Activated CD8-positive, alpha-beta memory T cell treated with anti-CD3 and anti-CD28 coated beads, Interleukin-2, amount 10 ng/mL, durations not matched to agents 7 days and 5 days (primary cell): ENCODE measurements around the gene LAMB1. TPM values are rescaled to one million over a fixed set of nuclear protein-coding genes. Genes with fewer than 3 reads are reported as not detected.

Experiments used
- ATAC-seq: fragments of 150-1000 bp; cut with Tn5 transposase; one replicate; pipeline ENCODE4 v1.10.0; 2021; ENCODE audit warnings: moderate library complexity
- CTCF ChIA-PET: fragments of 350-600 bp; sonication (Branson Sonifier 250); formaldehyde crosslinking; loops from one replicate; lab custom pipeline; 2021; ENCODE audit warnings: antibody characterized with exemption; lab: Charles Lee
- DNase-seq: peaks from one replicate; pipeline ENCODE4 v3.0.0-alpha.2; 2020
- H3K27ac Mint-ChIP-seq: one replicate; pipeline ENCODE4 v1.8.0; 2021; ENCODE audit warnings: mild to moderate bottlenecking, mixed read lengths
- H3K27me3 Mint-ChIP-seq: one replicate; pipeline ENCODE4 v1.8.0; 2021; ENCODE audit warnings: mixed read lengths
- H3K36me3 Mint-ChIP-seq: one replicate; pipeline ENCODE4 v1.8.0; 2021; ENCODE audit warnings: mild to moderate bottlenecking, mixed read lengths
- H3K4me1 Mint-ChIP-seq: one replicate; pipeline ENCODE4 v1.8.0; 2021; ENCODE audit warnings: mixed read lengths
- H3K4me3 Mint-ChIP-seq: one replicate; pipeline ENCODE4 v1.8.0; 2021; ENCODE audit warnings: mild to moderate bottlenecking, moderate library complexity, mixed read lengths
- H3K9me3 Mint-ChIP-seq: one replicate; pipeline ENCODE4 v1.8.0; 2022; ENCODE audit warnings: low read depth, mixed read lengths
- total RNA-seq, 2 experiments: library from RNA; stranded (reverse); gene quantifications; one replicate each; pipeline ENCODE4 v1.2.3, GENCODE V29; 2021

Gene LAMB1
- total RNA-seq, 2 experiments from 2014 or later = not detected

DNA sequence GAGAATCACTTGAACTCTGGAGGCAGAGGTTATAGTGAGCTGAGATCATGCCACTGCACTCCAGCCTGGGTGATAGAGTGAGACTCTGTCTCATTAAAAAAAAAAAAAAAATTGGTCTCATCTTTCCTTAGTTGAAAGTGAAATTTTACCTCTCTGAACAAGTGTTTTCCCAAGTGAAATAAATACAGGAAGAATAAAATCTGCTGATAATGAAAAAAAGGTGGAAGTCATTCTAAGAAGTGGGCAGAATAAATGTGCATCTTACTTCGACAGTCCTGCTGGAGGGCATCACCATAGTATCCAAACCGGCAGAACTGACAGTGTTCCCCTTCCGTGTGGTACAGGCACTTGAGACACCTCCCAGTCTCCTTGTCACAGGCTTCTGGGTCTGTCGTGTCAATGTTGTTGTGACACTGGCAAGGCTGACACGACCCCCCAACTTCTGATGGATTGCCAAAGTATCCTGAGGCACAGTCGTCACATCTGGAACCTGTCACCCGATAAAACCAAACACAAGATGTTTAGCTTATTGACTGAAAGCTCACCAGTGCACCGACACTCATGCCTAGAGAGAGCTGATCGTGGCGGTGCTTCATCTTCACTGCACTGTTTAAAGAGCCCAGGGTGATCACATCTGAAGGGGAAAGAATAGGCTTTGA, 49.6 kb downstream of the LAMB1 start:
- CTCF ChIA-PET = no interaction called here

DNA sequence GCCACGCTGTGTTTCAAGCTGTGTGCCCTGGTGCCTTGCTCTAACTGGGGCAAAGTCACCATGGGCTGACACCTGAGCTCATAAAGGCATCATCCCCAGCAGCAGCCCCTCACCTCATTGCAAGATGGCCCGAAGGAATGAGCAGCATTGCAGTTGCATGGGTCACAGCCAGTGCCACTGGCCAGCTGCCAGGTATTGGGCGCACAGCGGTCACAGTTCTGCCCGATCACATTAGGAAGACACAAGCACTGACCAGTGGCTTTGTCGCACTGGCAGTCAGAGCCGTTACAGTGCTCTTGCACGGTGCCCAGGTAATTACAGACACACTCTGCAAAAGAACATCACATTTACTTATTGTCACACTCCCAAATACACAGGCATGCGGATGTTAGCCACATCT, 51.1 kb downstream of the LAMB1 start:
- H3K4me3 Mint-ChIP-seq = no peak overlapping the region
- CTCF ChIA-PET = no interaction called here
- ATAC-seq = no peak
- no peak overlapping the region for H3K27ac Mint-ChIP-seq
- H3K9me3 Mint-ChIP-seq = no peaks in the 10 kb centered on the region
- H3K27me3 Mint-ChIP-seq = peaks cover 19% of the 10 kb centered on the region
- no peaks in the 10 kb centered on the region for H3K4me1 Mint-ChIP-seq
- no peak for DNase-seq
- no peaks in the 10 kb centered on the region for H3K36me3 Mint-ChIP-seq

More for the DNA sequence above, 49.6 kb downstream of the LAMB1 start:
- no peak for DNase-seq
- ATAC-seq = no peak
- Mint-ChIP-seq H3K9me3 (no peaks in the 10 kb centered on the region), H3K4me1 (no peaks in the 10 kb centered on the region), H3K27me3 (peaks cover 27% of the 10 kb centered on the region), H3K36me3 (no peaks in the 10 kb centered on the region), H3K27ac (no peak overlapping the region), H3K4me3 (no peak overlapping the region)

DNA sequence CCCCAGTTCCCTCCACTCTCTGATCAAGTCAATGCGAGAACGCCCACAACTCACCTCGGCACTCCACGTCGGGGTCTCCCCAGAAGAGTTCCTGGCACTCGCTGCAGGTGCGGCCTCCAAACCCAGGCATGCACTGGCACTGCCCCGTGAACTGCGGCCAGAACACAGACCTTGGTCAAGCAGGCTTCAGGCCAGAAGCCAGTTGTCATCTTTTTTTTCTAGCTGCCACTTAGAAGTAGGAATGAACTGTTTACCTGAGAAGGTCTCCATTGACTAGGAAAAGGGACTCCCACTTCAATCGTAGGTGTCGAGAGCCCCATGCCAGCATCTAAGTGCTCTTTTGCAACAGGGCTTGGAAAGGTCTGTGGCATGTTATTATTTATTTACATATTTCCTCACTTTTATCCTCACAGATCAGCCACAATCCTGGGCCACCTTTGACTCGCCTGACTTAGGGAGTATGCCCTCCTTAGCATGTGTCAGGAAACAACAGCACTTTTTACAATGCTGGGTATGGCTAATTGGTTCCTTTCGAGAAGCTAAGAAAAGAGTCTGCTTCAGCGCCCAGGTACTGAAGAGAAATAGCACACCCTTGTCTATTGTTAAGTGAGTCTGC, 51.7 kb downstream of the LAMB1 start:
- DNase-seq (no peak), ATAC-seq (no peak)
- no peaks in the 10 kb centered on the region for H3K36me3 Mint-ChIP-seq
- H3K4me3 Mint-ChIP-seq = no peak overlapping the region
- H3K9me3 Mint-ChIP-seq = no peaks in the 10 kb centered on the region
- H3K27ac Mint-ChIP-seq = no peak overlapping the region
- no peaks in the 10 kb centered on the region for H3K4me1 Mint-ChIP-seq
- CTCF ChIA-PET = no interaction called here
- peaks cover 15% of the 10 kb centered on the region for H3K27me3 Mint-ChIP-seq

DNA sequence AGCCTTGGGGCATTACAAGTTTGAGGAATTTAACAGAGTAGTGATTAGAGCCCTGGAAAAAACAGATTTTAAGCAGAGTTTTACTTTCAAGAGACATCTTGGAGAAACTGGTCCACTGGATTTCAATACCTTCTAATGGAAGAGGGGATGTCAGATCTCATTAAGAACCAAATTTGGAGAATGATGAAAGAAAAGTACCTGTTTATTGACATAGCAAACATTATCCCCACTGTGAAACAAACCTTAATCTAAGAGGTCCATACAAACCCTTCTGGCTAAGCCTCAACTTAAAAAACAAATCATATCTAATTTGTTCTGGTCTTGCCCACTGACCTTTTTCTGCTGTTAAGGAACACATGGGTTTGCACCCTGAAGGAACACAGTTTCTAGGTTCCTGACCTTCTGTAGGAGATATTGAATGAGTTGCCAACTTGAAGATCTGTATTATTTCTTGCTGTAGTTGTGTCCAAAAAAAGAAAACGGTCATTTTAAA, 53.5 kb downstream of the LAMB1 start:
- CTCF ChIA-PET = no interaction called here
- H3K36me3 Mint-ChIP-seq = no peaks in the 10 kb centered on the region
- H3K27ac Mint-ChIP-seq = no peak overlapping the region
- no peak for ATAC-seq
- H3K27me3 Mint-ChIP-seq = peaks cover 11% of the 10 kb centered on the region
- H3K9me3 Mint-ChIP-seq = no peaks in the 10 kb centered on the region
- H3K4me3 Mint-ChIP-seq = no peak overlapping the region
- no peak for DNase-seq
- no peaks in the 10 kb centered on the region for H3K4me1 Mint-ChIP-seq

DNA sequence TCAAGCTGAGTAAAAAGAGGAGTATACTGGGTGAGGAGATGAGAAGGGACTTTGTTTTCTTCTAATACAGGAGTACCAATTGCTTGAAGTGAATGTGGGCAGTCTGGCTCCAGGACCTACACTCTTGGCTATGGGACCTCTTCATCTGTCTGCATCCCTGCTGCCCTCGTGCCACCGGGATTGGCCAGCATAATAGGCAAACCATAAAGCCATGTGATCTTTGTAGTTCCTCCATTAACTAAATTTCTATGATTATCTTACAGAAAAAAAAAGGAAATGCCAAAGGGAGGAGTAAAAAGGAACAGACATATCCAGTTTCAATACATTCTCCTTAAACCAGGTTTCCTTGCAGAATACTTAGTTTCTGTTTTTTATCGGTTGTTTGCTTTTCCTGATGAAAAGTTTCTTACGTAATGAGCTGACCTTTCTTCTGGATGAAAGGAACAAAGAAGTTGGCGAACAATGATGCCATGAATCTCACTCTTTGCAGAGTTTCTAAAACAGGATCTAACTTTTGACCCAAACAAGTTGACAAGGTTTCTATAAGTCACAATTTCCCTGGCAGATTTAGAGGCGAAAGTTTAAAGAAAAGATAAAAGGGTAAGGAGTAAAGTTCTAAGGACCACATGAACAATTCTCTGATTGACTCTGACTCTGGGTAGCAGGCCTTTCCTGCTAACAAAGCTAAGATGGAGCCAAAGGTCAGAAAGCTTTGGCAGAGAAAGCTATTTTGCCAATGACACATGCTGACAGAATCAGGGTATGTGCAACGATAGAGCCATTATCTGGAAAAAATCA, 54.1 kb downstream of the LAMB1 start:
- Mint-ChIP-seq H3K27ac (no peak overlapping the region), H3K9me3 (no peaks in the 10 kb centered on the region), H3K27me3 (peaks cover 11% of the 10 kb centered on the region), H3K36me3 (no peaks in the 10 kb centered on the region), H3K4me3 (no peak overlapping the region), H3K4me1 (no peaks in the 10 kb centered on the region)
- CTCF ChIA-PET = no interaction called here
- DNase-seq = no peak
- no peak for ATAC-seq

DNA sequence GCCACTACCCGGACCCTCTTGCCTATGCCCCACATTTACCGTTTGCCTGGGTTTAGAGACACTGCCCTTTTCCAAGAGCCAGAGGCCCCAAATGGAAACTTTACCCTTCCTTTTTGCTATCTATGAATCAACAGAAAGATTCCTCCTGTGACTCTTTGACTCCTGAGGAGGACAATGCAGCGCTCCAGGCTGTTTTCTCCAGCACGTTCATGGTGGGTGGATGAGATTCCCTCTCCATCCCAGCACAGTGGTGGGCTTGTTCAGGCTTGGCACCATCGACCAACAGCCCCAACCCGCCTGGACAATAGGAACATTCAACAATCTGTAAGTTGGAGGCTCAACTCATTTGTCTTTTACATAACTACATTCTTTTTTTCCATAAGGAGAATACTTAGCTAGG, 56.1 kb downstream of the LAMB1 start:
- CTCF ChIA-PET = no interaction called here
- H3K4me3 Mint-ChIP-seq = no peak overlapping the region
- no peak for ATAC-seq
- no peak for DNase-seq
- H3K4me1 Mint-ChIP-seq = no peaks in the 10 kb centered on the region
- H3K36me3 Mint-ChIP-seq = no peaks in the 10 kb centered on the region
- peaks cover 11% of the 10 kb centered on the region for H3K27me3 Mint-ChIP-seq
- no peak overlapping the region for H3K27ac Mint-ChIP-seq
- H3K9me3 Mint-ChIP-seq = no peaks in the 10 kb centered on the region

DNA sequence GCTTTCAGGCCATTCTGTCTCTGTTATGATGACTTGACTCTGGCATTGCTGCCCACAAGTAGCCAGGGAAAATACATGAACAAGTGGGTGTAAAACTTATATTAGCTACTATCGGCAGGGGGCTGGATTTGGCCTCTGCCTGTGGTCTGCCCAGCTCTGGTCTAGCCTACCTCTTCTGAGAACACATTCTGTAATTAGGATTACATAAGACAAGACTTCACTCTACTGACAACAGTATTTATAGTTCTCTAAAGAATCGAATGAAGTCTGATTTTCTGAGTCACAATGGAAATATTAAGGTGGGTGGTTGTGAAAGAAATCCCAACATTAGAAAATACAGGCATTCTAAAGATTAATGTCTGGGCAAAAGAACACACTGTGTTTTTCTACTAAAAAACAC, 56.5 kb downstream of the LAMB1 start:
- Mint-ChIP-seq H3K4me3 (no peak overlapping the region), H3K27ac (no peak overlapping the region), H3K36me3 (no peaks in the 10 kb centered on the region), H3K9me3 (no peaks in the 10 kb centered on the region), H3K27me3 (peaks cover 11% of the 10 kb centered on the region), H3K4me1 (no peaks in the 10 kb centered on the region)
- ATAC-seq = no peak
- CTCF ChIA-PET = no interaction called here
- DNase-seq = no peak

DNA sequence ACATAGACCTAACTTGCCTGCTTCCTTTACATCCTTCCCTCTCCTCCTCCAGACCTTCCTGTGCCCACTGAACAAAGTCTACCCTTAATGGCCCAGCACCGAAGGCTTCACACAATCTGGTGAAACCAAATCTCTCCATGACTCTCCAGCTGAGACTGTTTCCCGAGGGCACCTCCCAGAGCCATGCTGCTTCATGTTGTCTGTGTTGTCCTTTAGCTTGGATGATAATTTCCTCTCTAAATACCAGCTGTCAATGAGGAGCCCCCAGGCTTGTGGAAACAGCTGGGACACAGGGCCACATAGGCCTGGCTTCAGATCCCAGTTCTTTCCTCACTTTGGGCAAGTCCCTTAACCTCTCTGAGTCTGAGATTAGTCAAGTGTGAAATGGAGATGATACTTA, 57.6 kb downstream of the LAMB1 start:
- Mint-ChIP-seq H3K36me3 (peaks cover 1% of the 10 kb centered on the region), H3K27me3 (peaks cover 8% of the 10 kb centered on the region), H3K4me1 (no peaks in the 10 kb centered on the region), H3K4me3 (no peak overlapping the region), H3K9me3 (no peaks in the 10 kb centered on the region), H3K27ac (no peak overlapping the region)
- CTCF ChIA-PET = no interaction called here
- DNase-seq = no peak
- no peak for ATAC-seq

DNA sequence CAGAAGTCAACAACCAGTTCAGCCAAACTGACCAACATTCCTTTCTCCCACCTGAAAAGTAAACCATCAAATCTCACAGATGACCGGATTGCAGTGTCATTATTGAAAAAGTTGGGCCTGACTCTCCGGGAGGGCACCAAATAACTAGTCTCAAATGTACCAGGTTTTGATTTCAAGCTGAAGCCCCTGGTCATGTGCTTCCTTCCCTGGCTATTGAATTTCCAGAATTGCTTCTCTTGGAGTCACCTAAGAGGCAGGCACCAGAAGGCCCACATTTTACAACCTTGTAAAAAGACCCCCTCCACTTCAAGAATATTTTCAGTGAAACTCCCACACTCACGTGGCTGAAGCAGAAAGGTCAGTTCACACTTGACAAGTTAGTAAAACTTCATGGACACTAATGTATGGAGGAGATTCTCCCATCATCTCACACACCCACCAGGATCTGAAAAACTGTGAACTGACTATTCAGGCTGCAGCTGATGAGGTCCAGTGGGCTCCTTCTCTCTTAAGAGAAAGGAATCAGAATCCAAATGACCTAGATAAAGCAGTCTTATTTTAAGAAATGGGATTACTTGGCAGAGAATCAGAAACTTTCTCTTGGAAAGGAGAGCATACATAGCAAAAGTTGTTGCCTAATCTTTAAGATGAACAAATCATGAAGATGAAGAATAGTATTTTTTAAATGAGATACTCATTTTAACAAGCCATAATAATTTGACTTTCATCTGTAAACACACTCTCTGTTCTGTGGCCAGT, 58.4 kb downstream of the LAMB1 start:
- CTCF ChIA-PET = no interaction called here
- H3K9me3 Mint-ChIP-seq = no peaks in the 10 kb centered on the region
- no peak overlapping the region for H3K27ac Mint-ChIP-seq
- peaks cover 1% of the 10 kb centered on the region for H3K36me3 Mint-ChIP-seq
- H3K4me3 Mint-ChIP-seq = no peak overlapping the region
- peaks cover 6% of the 10 kb centered on the region for H3K27me3 Mint-ChIP-seq
- no peak for DNase-seq
- no peaks in the 10 kb centered on the region for H3K4me1 Mint-ChIP-seq
- ATAC-seq = no peak

DNA sequence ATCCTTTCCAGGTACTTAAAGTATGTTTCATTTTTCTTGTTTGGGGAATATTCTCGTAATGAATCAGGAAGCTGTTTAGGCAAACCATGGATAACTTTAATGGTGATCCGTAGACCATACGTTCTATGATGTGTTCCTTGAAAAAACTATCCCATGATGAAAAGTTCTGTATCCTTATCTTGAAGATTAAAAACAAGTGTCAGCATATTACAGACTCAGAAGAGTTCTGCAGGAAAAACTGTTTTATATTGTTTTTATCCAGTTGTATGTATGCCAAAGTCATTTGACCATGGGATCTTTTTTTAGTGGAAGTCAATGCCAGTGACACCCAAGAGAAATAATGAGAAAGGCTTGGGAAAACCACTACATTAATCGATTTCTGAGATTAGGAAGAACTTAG, 59.9 kb downstream of the LAMB1 start:
- DNase-seq = no peak
- Mint-ChIP-seq H3K27ac (no peak overlapping the region), H3K36me3 (peaks cover 1% of the 10 kb centered on the region), H3K9me3 (no peaks in the 10 kb centered on the region), H3K27me3 (no peaks in the 10 kb centered on the region), H3K4me3 (no peak overlapping the region), H3K4me1 (no peaks in the 10 kb centered on the region)
- CTCF ChIA-PET = no interaction called here
- ATAC-seq = no peak

DNA sequence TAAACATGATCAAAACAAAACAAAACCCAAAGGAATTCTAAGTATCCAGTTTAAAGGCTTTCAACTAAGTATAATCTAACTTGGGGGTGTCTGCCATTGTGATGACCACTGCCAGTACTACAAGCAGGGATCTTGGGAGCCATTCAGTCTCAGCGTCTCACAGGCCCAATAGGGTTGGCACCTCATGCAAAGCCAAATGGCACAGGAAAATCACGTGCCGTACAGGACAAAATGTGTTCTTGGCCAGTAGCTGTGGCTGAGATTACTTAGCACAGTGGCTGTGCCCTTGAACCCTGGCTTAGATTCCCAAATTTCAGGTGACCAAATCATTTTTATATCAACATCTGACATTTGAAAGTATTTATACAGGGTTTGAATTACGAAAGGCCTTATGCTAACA, 62.0 kb downstream of the LAMB1 start:
- ATAC-seq (no peak), DNase-seq (no peak)
- Mint-ChIP-seq H3K4me3 (no peak overlapping the region), H3K9me3 (no peaks in the 10 kb centered on the region), H3K27me3 (no peaks in the 10 kb centered on the region), H3K27ac (no peak overlapping the region), H3K36me3 (peaks cover 1% of the 10 kb centered on the region), H3K4me1 (no peaks in the 10 kb centered on the region)
- CTCF ChIA-PET = no interaction called here

DNA sequence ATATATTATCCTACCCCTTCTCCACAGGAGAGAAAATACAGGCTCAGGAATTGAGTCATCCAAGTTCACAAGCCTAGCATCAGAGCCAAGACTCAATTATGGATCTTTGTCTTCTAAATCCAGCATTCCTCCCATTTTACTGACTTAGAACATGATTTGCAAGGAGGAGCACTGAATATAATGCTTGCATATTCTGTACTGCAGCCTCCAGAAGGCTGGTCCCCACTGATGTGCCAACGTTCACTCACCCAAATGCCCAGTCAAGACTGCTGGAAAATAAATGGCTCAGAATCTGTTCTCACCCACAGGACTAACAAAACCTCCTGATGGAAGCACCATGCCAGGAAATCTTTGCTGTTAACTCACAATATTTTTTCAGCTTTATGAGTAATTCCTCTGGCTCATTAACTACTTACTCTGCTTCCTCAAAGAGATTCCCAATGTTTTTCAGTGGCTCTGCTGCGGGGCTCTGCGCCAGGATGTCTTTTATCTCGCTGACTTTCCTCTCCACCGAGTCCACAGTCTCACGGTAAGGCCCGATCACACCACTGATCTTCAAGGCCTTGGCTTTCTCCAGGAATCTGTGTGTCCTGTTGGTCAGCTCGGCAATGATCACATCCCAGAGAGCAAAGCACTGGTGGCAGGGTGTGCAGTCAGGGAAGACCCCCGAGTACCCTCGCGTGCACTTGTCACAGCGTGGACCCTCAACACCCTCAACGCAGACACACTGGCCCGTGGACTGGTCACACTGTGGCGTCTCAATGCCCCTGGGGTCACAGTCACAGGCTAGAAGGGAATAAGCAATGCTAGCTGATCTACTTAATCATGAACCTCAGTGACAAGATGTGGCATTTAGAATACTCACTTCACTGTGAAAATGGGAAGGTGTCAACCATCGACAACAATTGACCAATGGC, 63.1 kb downstream of the LAMB1 start:
- CTCF ChIA-PET = no interaction called here
- H3K4me1 Mint-ChIP-seq = no peaks in the 10 kb centered on the region
- no peaks in the 10 kb centered on the region for H3K9me3 Mint-ChIP-seq
- no peak overlapping the region for H3K4me3 Mint-ChIP-seq
- DNase-seq (no peak), ATAC-seq (no peak)
- no peak overlapping the region for H3K27ac Mint-ChIP-seq
- no peaks in the 10 kb centered on the region for H3K27me3 Mint-ChIP-seq
- peaks cover 1% of the 10 kb centered on the region for H3K36me3 Mint-ChIP-seq
